Measurements from ENCODE around the gene C6orf120.
"Not testable (repeated sequence)": the region's sequence is repeated elsewhere in the genome, so short reads cannot be mapped to it uniquely, and the experiment has no call there.

The C6orf120 gene

DNA sequence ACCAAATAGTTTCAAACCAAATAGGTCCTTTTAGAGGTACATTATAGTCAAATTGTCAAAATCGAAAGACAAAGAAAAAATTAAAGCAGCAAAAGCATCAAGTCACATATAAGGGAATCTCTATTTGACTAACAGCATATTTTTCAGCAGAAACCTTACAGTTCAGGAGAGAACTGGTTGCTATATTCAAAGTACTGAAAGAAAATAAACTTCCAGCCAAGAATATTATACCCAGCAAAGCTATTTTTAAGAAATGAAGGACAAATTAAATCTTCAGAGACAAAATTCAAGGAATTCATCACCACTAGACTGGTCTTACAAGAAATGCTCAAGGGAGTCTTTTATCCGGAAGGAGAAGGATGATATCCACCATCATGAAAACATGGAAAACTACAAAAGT, 16.1 kb upstream of the C6orf120 start:
- no peak for DNase-seq

DNA sequence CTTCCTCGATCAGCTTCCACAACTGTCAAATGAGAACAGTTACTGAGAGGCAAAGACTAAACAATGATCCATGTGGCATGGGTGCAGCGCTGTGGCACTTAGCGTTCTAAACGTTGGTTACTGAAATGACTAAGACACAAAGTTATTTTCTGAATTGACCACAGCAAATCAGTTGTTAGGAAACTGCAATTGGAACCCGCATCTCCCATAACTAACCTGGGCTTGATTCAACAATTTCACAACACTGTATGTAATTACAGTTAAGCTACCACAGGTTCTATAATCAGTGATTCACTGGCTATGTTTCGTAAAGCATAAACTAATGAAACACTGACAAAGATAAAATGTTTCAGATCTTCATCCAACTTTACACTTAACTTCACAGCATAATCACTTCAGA, 12.6 kb upstream of the C6orf120 start:
- DNase-seq, result no peak

DNA sequence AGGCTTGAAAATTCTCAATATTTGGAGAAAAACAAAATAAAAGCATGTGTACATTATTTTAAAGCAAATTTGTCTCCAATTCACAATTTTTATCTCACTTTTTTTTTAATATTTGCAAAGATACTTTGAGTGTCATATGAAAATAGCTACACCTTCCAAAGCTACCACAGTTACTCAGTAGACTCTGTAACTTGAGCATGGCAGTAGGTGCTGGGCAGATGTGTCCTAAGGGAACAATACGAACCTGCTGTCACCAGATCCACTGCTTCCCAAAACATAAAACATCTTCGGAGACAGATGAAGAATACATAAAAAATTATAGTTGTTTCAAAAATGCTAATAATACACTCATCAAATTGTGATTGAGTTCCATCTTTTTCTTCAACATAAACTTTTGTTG, 10.7 kb upstream of the C6orf120 start:
- no peak for DNase-seq

DNA sequence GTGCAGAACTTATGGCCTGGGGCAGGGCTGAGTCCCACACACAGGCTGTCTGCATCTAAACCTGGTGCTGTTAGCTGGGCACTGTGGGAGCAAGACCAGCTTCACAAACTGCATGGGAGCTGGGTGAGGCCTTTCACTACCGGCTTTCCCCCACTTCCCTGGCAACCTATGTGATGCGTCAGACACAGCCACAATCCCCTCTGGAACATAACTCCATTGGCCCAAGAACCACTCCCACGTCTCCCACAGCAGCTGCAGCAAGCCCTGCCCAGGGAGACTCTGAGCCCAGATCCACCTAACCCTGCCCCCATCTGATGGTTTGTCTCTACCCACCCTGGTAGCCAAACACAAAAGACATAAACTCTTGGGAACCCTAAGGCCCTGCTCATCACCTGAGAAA, 9.4 kb upstream of the C6orf120 start:
- no peak for DNase-seq

DNA sequence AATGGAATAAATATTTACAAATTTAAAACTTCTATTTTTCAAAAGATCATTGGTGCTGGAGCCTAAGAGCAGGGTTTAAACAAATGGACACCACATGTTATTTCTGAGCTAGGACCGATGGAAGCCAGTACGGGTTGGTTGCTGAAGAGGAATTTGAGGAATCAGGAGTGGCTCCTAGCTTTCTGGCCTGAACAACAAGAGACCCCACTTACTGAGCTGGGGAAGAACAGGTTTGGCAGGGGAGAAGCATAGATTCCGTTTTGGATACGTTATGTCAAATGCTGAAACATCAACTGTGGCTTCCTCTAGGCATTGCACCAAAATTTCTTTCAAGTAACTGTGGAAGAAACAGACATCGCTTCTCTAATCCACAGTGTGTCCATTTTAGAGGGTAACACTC, 6.8 kb upstream of the C6orf120 start:
- DNase-seq, result no peak

DNA sequence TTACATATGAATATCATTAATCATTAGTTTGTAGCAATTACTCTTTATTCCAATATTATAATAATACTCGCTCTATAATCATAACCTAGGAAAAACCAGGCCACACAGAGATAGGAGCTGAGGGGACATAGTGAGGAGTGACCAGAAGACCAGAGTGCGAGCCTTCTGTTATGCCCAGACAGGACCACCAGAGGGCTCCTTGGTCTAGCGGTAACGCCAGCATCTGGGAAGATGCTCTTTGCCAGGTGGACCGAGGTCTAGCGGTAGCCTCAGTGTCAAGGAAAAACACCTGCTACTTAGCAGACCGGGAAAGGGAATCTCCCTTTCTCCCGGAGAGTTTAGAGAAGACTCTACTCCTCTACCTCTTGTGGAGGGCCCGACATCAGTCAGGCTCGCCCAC, 4.8 kb upstream of the C6orf120 start:
- not testable (repeated sequence) for DNase-seq

DNA sequence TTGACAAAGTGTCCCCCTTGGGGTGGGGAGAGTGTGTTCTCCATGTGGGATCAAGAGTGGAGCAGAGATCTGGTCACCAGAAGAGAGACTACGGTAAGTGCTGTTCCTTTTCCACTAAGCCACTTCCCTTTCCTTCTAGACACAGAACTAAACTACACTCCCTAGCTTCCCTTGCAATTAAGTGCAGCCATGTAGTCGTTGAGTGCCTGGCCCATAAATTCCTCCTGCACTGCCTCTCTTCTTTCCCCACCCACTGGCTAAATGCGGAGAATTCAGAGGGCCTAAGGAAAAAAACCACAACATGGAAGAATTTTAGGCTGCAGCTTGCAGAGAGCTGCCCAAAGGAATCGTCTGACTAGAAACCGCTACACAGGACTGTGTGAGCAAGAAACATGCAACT, 1.6 kb upstream of the C6orf120 start:
- DNase-seq, result peak; percentile 22

DNA sequence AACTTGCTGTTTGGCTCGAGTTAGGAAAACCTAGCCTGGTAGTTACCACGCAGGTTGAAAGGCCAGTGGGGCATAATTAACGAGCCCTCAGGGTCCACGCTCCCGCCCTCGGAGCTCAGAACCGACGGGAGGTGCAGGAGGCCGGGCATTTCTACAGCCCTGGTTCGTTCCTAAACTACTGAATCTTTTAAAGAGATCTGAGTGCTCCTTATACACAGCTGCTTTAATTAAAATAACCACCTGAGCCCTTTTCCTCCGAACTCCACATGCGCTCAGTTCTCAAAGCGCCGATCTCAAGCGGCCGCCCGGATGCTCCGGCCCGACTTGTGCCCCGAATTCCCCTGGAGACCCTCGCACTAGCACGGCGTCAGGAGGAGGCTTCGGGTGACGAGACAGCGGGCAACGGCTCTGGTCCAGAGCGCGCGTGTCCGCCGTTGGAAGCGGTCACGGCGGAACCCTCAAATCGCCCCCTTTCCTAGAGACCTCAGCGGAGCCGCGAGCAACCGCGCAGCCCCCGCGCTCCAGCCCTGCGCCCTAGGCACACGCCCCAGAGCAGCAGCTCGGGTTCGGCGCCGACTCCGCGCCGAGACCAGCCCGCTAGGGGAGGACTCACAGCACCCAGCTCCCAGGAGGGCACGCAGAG, 494 bp upstream of the C6orf120 start:
- no peak for DNase-seq

DNA sequence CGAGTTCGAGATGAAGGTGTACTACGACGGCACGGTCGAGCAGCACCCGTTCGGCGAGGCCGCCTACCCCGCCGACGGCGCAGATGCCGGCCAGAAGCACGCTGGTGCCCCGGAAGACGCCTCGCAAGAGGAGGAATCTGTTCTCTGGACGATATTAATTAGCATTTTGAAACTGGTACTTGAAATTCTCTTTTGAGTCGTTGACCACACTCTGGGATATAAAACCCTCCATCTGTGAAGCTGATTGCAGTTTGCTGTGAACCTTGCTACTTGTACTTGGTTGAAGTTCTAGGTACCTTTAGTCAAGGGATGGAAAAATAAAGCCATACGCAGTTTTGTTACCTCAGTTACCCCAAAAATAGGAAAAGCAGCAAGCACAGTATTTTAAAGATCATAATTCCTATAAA, 917 bp downstream of the C6orf120 start:
- DNase-seq, result no peak

DNA sequence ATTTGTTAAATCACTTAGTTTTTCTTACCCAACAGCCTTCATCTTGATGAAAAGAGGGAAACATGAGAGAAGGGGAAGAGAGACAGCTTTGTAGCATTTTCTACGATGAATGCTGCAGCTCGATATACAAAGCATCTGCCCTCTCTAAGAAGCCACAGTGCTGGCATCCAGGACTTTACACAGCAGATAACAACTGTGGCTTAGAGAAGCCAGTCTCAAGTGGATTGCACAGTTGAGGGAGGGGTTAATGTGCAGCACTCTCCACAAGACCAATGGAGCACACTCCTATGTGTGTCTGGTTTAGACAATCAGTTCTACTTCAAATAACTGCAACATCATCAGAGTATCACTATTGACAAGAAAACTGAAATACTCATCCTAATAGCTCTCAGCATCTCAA, 5.8 kb downstream of the C6orf120 start:
- DNase-seq, result no peak

DNA sequence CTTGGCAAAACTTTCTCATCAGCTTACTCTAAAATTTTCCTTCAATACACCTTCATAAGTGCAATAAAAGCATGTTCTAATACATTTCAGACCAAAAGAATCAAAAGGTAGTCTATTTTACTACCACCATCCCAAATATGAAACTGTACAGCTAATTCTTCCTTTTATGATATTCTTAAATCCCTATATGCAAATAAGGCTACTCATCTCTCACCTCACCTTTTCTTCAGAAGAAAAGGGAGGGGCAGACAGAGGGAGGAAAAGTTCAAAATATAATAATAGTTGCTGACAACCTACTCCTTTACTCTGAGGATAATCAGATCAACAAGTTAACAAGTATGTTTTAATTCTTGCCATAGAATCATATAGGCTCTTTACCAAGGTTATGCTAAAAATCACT, 7.4 kb downstream of the C6orf120 start:
- no peak for DNase-seq

DNA sequence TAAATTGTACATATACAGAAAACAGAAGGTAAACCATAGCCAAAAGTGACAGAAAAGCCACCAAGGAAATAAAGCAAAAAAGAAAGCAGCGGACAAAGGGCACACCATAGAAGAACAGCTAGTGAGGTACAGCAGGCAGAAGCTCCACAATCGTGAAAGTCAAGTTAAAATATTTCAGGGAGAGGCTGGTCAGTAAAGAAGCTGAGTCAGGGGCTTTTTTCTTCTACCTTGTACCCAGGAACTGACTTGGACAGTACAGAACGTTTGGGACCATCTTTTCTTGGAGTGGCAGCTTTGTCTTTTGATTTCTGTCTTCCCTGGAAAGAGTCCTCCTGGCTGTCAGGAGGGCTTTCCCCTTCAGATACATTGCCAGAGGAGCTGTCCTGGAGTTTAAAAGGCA, 8.1 kb downstream of the C6orf120 start:
- no peak for DNase-seq

DNA sequence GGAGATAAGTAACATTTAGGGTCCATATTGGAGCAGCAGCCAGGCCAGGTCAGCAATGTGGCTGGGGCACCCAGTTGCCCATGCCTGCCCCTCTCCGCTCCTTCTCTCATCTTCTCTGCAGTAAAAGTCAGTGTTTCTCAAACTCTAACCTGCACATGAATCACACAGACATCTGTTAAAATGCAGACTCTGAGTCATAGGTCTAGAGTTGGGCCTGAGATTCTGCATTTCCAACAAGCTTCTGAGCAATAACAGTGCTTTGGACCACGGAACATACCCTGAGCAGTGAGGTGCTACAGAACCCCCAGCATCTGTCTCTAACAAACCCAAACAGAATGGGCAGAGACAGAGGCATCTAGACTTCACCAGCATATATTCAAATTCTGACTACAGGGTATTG, 12.3 kb downstream of the C6orf120 start:
- no peak for DNase-seq

DNA sequence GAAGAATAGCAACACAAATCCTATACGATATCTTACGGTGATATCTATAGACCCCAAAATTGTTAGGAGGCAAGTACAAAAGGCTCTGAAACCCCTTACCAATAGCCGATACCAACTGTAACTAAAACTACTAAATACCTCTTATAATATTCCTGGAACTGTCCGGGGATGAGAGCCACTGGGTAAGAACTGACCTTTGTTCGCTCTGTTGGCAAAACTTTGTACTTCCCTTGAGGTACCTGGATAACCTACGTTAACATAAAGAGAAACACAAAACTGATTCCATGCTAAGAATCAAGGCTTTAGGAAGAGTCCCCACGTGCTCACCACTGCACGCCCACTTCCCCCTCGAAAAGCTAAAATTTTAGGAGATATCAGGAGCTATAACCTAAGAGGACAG, 12.7 kb downstream of the C6orf120 start:
- no peak for DNase-seq

DNA sequence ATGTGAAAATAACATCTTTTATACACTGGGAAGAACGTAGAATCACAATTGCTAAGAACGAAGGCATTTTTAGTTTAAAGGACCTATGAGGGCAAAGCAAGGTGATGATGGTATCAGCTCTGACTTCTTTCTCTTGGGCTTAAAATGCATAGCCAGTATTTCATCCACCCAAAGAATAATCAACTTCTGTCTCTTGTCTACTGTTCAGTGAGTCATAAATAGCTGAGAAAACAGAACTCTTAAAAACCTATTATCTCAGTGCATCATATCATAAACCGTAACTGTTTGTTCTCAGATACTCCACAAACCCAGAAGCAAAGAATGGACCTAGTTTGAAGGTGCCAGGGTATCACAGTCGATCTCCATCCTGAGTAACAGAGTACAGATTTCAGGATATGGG, 17.2 kb downstream of the C6orf120 start:
- DNase-seq, result no peak

DNA sequence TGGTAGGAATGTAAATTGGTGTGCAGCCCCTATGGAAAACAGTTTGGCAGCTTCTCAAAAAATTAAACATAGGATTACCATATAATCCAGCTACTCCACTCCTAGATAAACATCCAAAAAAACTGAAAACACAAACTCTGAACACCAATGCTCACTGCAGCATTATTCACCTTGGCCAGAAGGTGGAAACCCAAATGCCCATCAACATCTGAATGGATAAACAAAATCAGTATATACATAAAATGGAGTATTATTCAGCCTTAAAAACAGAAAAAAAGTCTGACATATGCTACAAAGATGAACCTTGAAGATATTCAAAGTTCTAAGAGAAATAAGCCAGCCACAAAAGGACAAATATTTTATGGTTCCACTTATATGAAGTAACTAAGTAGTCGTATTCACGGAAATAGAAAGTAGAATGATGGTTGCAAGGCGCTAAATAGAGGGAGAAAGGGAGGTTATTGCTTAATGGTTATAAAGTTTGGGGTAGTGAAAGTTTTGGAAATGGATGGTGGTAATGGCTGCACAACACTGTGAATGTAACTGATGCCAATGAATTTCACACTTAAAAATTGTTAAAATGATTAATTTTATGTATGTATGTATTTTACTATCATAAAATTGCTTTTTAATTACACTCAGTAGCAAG, 18.4 kb downstream of the C6orf120 start:
- DNase-seq, result peak; percentile 39

DNA sequence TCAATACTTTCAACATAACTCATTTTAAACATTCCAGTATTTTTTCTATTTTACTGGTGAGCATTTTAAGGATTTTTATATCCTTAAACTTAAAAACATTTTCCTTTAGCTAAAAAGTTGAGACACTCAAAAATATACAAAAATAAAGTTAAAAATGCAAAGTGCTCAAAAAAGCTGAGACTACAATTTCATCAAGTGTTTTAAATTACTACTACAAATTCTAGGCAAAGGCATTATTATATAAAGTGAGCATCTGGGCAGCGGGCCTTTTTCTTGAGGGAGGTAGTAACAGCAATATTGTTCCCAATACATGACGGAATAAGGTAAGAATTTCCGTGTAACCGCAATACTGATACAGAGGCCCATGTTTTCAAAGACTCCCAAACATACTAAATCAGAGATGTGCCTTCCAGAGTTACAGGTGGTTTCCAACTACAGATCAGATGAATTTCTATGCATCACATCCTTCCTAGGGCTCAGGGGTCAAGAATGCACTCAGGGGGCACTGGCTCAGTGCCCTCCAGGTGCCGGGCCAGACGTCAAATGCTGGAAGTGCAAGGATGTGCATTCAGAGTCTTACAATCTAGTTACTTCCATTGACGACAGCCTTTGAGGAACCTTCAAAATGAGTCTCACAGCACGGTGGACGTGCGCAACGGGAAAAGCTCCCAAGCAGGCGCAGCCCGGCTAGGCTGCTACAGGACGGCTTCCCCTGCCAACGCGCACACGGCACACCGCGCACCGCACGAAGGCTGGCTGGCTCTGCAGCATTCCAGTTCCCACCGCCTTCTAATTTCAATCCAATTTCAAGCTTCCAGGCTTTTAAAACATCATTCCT, 20.7 kb downstream of the C6orf120 start:
- peak; percentile 55 for DNase-seq

DNA sequence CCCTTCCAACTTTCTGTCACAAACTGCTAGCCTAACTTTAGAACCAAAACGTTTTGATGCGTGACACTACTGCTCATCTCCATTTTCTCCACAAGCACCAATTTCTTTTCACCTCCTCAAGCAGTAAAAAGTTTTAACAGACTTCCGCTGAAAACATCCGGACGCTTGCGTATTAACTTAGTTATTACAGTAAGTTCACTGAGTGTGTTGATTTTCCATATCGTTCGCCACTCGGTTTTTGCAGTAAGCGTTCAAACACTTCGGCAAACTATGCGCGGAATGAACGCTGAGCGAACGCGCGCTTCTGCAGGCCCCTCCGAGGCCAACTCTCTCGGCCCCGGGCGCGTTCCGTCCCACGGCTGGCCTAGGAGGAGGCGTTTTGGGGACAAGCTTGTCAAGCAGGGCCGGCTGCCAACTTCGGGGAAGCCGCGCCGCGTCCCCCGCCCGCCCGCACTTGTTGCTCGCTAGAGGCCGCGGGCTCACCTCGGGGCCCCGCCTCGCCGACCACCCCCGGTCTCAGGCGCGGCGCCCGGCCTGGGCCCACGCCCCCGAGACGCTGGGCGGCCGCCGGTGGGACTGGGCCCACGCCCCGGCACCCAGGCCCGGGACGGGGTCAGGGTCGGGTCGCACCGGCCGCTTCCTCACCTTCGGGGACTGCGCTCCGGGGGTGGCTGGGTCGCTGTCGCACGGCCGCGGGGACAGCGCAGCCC, 21.4 kb downstream of the C6orf120 start:
- DNase-seq, result peak; percentile 58

DNA sequence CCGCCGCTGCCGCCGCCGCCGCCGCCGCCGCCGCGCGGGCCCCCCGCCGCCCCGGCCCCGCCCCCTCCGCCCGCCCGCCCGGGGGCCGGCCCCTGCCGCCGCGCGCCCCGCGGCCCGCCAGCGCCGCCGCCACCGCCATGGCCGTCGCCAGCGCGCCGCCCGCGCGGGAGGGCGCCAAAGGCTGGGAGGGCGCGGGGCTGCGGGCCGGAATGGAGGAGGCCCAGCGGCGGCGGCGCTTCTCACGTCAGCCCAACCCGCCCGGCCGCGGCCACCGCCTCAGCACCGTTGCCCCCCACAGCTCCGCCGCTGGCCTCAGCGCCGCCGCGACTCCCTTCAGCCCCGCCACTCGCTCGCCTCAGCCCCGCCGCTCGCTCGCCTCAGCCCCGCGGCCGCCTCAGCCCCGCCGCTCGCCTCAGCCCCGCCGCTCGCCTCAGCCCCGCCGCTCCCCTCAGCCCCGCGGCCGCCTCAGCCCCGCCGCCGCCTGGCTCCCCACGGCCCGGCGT, 22.1 kb downstream of the C6orf120 start:
- DNase-seq, result peak; percentile 31

DNA sequence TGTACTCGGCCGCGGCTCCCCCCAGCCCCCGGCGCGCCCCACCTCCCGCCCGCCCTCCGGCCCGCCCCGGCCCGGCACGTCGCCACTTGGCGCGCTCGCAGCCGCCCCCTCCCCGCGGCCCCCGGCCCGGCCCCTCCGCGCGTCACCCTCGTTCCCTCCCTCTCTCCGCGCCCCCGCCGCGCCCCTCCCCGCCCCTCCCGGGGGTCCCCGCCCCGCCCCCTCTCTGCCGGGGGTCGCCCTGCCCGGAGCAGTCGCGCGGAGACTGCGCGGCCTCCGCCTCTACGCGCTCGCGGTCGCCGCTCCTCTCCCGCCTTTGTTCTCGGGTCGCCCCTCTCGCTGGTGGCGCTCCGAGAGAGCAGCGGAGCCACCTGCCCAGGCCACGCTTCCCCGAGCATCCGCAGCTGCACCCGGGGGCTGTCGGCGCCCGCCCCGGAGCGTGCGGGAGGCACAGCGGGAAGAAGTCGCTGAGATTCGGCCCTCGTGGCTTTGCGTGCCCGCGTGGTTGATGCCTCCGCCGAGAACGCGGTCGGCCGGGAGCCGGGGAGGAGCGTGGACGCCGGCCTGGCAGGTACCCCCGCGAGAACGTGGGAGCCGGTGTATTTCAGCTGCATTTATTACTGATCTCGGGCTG, 22.7 kb downstream of the C6orf120 start, which contains the start of gene PHF10:
PHF10 (minus strand) TSS at position 7 of the 631 bp plus-strand sequence. CDS start 569 bp downstream, outside the sequence.
- peak; percentile 16 for DNase-seq

DNA sequence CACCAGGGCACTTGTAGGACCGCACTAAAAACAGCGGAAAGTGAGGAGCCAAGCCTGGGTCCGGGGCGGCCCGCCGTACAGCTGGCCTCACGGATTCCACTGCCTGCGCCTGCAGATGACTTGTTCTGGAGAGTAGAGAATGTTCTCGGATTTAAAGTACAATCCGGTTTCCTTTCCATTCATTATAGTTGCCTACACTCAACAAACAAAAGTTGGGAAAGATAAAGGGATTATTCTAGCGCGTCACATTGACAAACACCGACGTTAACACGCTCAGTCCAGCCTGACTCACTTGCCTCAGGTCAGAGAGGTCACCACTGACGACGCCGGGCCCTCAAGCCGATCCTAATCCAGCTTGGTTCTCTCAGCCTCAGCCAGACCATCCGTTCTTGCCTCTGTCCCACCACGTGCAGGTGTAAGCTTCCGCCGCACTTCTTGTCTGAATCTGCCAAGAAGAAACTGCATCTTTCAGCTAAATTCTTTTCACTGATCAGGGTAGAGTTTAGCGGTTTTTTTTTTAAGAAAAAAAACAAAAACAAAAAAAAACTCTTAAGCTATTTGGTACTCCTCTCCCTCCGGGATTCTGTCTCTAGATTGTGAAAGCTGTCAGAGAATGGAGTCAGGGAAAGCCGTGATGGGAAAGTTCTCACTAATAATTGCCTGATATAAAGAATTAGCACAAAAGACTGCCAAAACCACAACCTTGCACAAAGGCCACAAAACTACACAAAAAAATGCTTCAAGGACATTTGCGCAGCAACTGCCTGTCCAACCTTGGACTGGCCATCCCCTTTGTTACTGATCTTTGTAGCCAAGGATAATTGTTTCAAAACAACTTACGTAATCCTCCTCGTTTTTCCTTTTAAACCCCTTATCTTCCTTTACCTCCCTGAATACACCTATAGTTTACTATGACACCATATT, 23.5 kb downstream of the C6orf120 start:
- peak; percentile 55 for DNase-seq

DNA sequence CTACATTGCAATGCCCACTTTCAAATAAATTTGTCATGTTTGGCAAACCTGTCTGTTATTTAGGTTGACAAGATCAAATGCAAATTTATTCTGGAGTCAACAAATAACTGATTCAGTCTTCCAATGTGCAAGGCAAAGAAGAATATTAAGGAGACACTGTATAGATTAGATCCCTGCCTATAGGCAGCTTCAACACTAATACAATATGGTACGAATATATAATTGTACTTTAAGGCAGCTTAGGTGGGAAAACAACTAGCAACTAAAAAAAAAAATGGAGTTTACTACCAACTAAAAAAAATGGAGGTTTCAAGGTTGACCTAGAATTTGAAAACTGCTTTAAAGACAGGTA, 24.1 kb downstream of the C6orf120 start:
- no peak for DNase-seq
